Upper lobe of right lung (tissue), 1 donor: Measurements from ENCODE around the gene ATP2A2. TPM values are rescaled to one million over a fixed set of nuclear protein-coding genes. Genes with fewer than 3 reads are reported as not detected.
A peak's percentile ranks its signal among the peaks of the same experiment; 100 is the strongest.

Experiments
- ATAC-seq: fragments of 200-7000 bp; cut with Tn5 transposase; one replicate; pipeline ENCODE4 v1.9.1; 2020; ENCODE audit warnings: mild to moderate bottlenecking, moderate library complexity
- DNase-seq: peaks from one replicate; pipeline ENCODE4 v3.0.0-alpha.2; 2020
- H3K27ac ChIP-seq: fragments of 200-600 bp; one replicate; pipeline ENCODE4 v1.8.0; 2022
- H3K27me3 ChIP-seq: fragments of 200-600 bp; one replicate; pipeline ENCODE4 v1.8.0; 2022; ENCODE audit warnings: mild to moderate bottlenecking
- H3K36me3 ChIP-seq: fragments of 200-600 bp; one replicate; pipeline ENCODE4 v1.8.0; 2022
- H3K4me1 ChIP-seq: fragments of 200-600 bp; one replicate; pipeline ENCODE4 v1.8.0; 2022
- H3K4me3 ChIP-seq: fragments of 200-600 bp; one replicate; pipeline ENCODE4 v1.8.0; 2022; ENCODE audit warnings: mild to moderate bottlenecking
- H3K9me3 ChIP-seq: fragments of 200-600 bp; one replicate; pipeline ENCODE4 v1.8.0; 2022
- CTCF ChIP-seq: fragments of 200-600 bp; IDR thresholded peaks from one replicate; pipeline ENCODE4 v1.8.0; 2022; ENCODE audit warnings: antibody characterized with exemption
- intact Hi-C: fragments of 100-400 bp; cut with DNase I; formaldehyde crosslinking; loops from one replicate; pipeline ENCODE4 v1.11.0; 2022
- total RNA-seq: library from RNA; stranded (reverse); fragmentation: NEBNext Ultra II Directional; extraction: Animal tissue kit (Norgen Biotek cat#: 25700); gene quantifications from one replicate; pipeline ENCODE4 v1.2.1, GENCODE V29; 2021
- donor health status: DM: no; HTN: yes; CAD: no; lungs with severe emphysema.

Gene ATP2A2
- total RNA-seq, 1 donor from 2014 or later = 173 TPM

- Histone ChIP-seq H3K4me1 (peaks cover 7% of the 10 kb centered on the region), H3K4me3 (no peak overlapping the region), H3K27me3 (no peaks in the 10 kb centered on the region), H3K9me3 (no peaks in the 10 kb centered on the region), H3K27ac (no peak overlapping the region), H3K36me3 (no peaks in the 10 kb centered on the region)
- intact Hi-C loops = no loop called here
- no peak for TF ChIP-seq CTCF
- ATAC-seq (no peak), DNase-seq (no peak)
These were observed 10.0 kb upstream of the ATP2A2 start for GRCh38 chr12:110271015-110271414.

DNA sequence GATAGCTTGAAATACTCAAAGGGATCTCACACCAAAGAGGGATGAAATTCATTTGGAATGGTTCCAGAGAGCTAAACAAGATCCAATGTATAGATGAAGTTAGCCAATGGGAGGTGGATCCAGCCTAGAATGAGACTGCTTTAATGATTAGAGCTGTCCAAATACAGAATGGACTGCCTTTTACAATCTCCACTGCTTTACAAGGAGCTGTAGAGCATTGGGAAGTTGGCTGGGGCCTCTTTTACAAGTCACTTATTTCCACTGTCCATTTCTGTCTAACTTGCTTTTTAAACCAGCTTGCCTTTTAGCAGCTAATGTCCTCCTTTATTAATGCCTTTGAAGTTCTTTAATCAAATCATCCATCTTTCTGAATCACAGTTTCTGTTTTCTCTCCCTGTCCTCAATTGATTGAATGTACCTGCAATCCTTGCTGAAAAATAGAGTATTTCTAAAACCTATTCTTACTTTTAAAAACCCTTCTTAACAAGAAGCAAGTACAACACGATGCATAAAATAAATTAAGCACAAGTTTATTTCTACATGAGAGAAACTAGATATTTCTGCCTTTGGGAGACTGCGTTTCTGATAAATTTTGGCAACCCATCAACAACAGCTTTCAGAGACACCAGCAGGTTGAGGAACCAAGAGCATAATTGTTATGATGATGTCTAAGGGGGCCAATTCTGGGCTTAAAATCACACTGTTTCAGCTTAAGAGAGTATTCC, 3.4 kb upstream of the ATP2A2 start:
- ATAC-seq (no peak), DNase-seq (no peak)
- TF ChIP-seq CTCF = no peak
- H3K4me1 ChIP-seq = peaks cover 10% of the 10 kb centered on the region
- no peak overlapping the region for H3K4me3 ChIP-seq
- H3K27ac ChIP-seq = no peak overlapping the region
- intact Hi-C loops = no loop called here
- no peaks in the 10 kb centered on the region for H3K9me3 ChIP-seq
- no peaks in the 10 kb centered on the region for H3K27me3 ChIP-seq
- H3K36me3 ChIP-seq = no peaks in the 10 kb centered on the region

DNA sequence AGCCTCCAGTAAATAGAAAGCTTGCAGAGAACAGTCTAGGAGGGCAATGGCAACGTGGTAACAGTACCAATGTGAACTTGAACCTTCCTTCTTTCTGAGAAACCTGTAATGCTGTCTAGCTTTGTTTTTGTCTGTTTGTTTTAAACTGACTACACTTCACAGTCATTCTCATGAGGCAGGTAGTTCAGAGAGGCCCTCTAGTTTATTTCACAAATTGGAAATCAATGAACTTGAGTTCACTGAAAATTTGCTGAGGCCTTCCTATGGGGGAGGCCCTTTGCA, 2.9 kb upstream of the ATP2A2 start:
- DNase-seq = no peak
- no peak for TF ChIP-seq CTCF
- Histone ChIP-seq H3K27me3 (no peaks in the 10 kb centered on the region), H3K9me3 (no peaks in the 10 kb centered on the region), H3K4me1 (peaks cover 15% of the 10 kb centered on the region), H3K36me3 (no peaks in the 10 kb centered on the region), H3K4me3 (no peak overlapping the region), H3K27ac (no peak overlapping the region)
- ATAC-seq = no peak
- intact Hi-C loops = no loop called here

- intact Hi-C loops = no loop called here
- no peaks in the 10 kb centered on the region for H3K27me3 ChIP-seq
- peaks cover 8% of the 10 kb centered on the region for H3K36me3 ChIP-seq
- H3K4me3 ChIP-seq = peak overlapping the region; percentile 82
- peak overlapping the region; percentile 83 for H3K27ac ChIP-seq
- H3K9me3 ChIP-seq = no peaks in the 10 kb centered on the region
- peaks cover 29% of the 10 kb centered on the region for H3K4me1 ChIP-seq
- DNase-seq (no peak), ATAC-seq (no peak)
- no peak for TF ChIP-seq CTCF
These were observed 1.3 kb upstream of the ATP2A2 start for GRCh38 chr12:110279566-110280375.

- intact Hi-C loops = no loop called here
- Histone ChIP-seq H3K27ac (peak overlapping the region; percentile 83), H3K4me3 (peak overlapping the region; percentile 82), H3K27me3 (no peaks in the 10 kb centered on the region), H3K36me3 (peaks cover 8% of the 10 kb centered on the region), H3K4me1 (peaks cover 35% of the 10 kb centered on the region), H3K9me3 (no peaks in the 10 kb centered on the region)
- ATAC-seq = peak; percentile 4
- DNase-seq = no peak
- no peak for TF ChIP-seq CTCF
These were observed 662 bp upstream of the ATP2A2 start for GRCh38 chr12:110280392-110280778.
